ENCODE measurements around the gene CHRNB1.

Gene CHRNB1

GRCh38 chr17:7415784-7416183, 29.1 kb upstream of the CHRNB1 start:
- no peak for DNase-seq

- no peak for DNase-seq
Observed at GRCh38 chr17:7416323-7416722, 28.5 kb upstream of the CHRNB1 start.

GRCh38 chr17:7417056-7417655, 27.7 kb upstream of the CHRNB1 start:
- no peak for DNase-seq

GRCh38 chr17:7418472-7419152, 26.2 kb upstream of the CHRNB1 start:
- no peak for DNase-seq

- no peak for DNase-seq
Observed at GRCh38 chr17:7419819-7420610, 24.8 kb upstream of the CHRNB1 start, which contains the start of gene SPEM1. SPEM1 (plus strand) TSS chr17:7420324; CDS start chr17:7420385, 61 bp downstream.

GRCh38 chr17:7421186-7421585, 23.7 kb upstream of the CHRNB1 start:
- no peak for DNase-seq

- peak; percentile 67 for DNase-seq
Observed at GRCh38 chr17:7423679-7424078, 21.2 kb upstream of the CHRNB1 start.

- no peak for DNase-seq
Observed at GRCh38 chr17:7425316-7425715, 19.5 kb upstream of the CHRNB1 start, which contains the start of gene SPEM2. SPEM2 (plus strand) TSS chr17:7425616; CDS start chr17:7425689, 73 bp downstream.

GRCh38 chr17:7425756-7426155, 19.1 kb upstream of the CHRNB1 start:
- no peak for DNase-seq

GRCh38 chr17:7426203-7426863, 18.5 kb upstream of the CHRNB1 start:
- DNase-seq, result no peak

- no peak for DNase-seq
Observed at GRCh38 chr17:7426896-7427489, 17.9 kb upstream of the CHRNB1 start.

- DNase-seq, result no peak
Observed at GRCh38 chr17:7427549-7427948, 17.3 kb upstream of the CHRNB1 start.

- no peak for DNase-seq
Observed at GRCh38 chr17:7428557-7428956, 16.3 kb upstream of the CHRNB1 start, which contains the start of gene SPEM3. SPEM3 (plus strand) TSS chr17:7428857; CDS start chr17:7428903, 46 bp downstream.

- no peak for DNase-seq
Observed at GRCh38 chr17:7429722-7430121, 15.1 kb upstream of the CHRNB1 start.

GRCh38 chr17:7431231-7431630, 13.6 kb upstream of the CHRNB1 start:
- no peak for DNase-seq

GRCh38 chr17:7432296-7432695, 12.6 kb upstream of the CHRNB1 start:
- no peak for DNase-seq

- peak; percentile 89 for DNase-seq
Observed at GRCh38 chr17:7435676-7436555, 8.9 kb upstream of the CHRNB1 start.

GRCh38 chr17:7436556-7437368, 8.1 kb upstream of the CHRNB1 start:
- peak; percentile 98 for DNase-seq

GRCh38 chr17:7437369-7437863, 7.4 kb upstream of the CHRNB1 start:
- peak; percentile 68 for DNase-seq

GRCh38 chr17:7437950-7438614, 6.8 kb upstream of the CHRNB1 start:
- peak; percentile 77 for DNase-seq
